Skeletal muscle tissue (tissue), 4 donors: ENCODE results near the gene CNN3. TPM values are rescaled to one million over a fixed set of nuclear protein-coding genes. Genes with fewer than 3 reads are reported as not detected.
A peak's percentile ranks its signal among the peaks of the same experiment; 100 is the strongest.

Experiments
- H3K27ac ChIP-seq: one replicate; pipeline ENCODE4 v1.7.0; 2013; ENCODE audit warnings: mild to moderate bottlenecking, low read depth, low read length, inconsistent platforms
- H3K27me3 ChIP-seq, 3 donors: one replicate each; pipeline ENCODE4 v1.7.0; 2013; ENCODE audit warnings: low read length in 3 of 3; ENCODE audit not compliant: control insufficient read depth in 3 of 3, insufficient read depth in 3 of 3
- H3K36me3 ChIP-seq, 3 donors: one replicate each; pipeline ENCODE4 v1.7.0; 2013; ENCODE audit warnings: low read length in 3 of 3; ENCODE audit not compliant: control insufficient read depth in 3 of 3, insufficient read depth in 3 of 3
- H3K4me1 ChIP-seq, 3 donors: one replicate each; pipeline ENCODE4 v1.7.0; 2013; ENCODE audit warnings: low read length in 3 of 3, mild to moderate bottlenecking in 3 of 3; ENCODE audit not compliant: control insufficient read depth in 3 of 3, insufficient read depth in 3 of 3
- H3K4me3 ChIP-seq, 3 donors: one replicate each; pipeline ENCODE4 v1.7.0; 2013; ENCODE audit warnings: low read length in 3 of 3
- H3K9ac ChIP-seq, 3 donors: one replicate each; pipeline ENCODE4 v1.7.0; 2013; ENCODE audit warnings: low read length in 3 of 3, mild to moderate bottlenecking in 3 of 3, moderate library complexity in 2 of 3, low read depth in 1 of 3
- H3K9me3 ChIP-seq, 3 donors: one replicate each; pipeline ENCODE4 v1.7.0; 2013; ENCODE audit warnings: low read length in 3 of 3; ENCODE audit not compliant: control insufficient read depth in 3 of 3
- total RNA-seq: library from RNA; depleted of rRNA; stranded (reverse); fragments of >200 nt; gene quantifications from one replicate; pipeline ENCODE4 v1.2.3, GENCODE V29; 2014
- donor health status: Osteomylitis.

The CNN3 gene
- total RNA-seq, 1 donor from 2014 or later, result 198 TPM

DNA sequence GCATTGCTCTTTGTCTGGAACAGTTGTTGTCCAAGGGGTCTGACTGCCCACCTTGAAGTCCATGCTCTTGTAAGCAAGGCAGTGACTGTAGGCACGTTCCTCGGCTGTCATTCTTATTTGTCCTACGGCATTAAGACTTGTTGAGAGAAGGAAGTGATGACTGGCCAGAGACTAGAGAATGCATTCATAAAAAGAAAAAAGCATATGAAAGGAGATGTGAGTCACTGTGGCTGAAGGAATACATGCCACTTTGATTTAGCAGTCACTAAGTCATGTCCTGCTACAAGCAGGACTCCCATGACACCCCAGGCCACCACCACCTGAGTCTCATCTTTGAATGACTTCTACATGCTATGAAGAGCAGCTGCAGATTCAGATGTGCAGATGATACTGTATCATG, 50.5 kb downstream of the CNN3 start:
- Histone ChIP-seq H3K9me3 (no peaks in the 10 kb centered on the region), H3K4me1 (peaks cover 0 to 14% (median 6%) of the 10 kb centered on the region in 3 donors), H3K36me3 (no peaks in the 10 kb centered on the region), H3K27me3 (no peaks in the 10 kb centered on the region), H3K27ac (no peak overlapping the region), H3K4me3 (no peak overlapping the region), H3K9ac (no peak overlapping the region)

DNA sequence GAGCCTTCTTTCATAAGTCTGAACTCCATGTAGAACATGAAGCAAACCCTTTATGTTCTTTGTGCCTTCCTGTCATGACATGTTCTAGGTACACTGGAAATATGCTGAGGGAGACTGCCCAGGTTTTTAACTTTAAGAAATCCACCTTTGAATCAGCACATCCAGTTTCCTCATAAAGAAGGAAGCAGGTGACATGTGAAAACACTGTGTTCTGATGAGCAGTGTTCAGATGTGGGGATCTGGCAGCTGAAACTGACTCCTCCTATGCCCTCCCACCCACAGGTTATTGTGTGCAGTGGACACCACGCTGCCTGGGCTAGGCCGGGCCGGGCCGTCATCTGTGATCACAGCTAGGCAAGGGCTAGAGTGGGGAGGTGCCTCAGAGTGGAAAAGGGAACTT, 51.1 kb downstream of the CNN3 start:
- H3K9ac ChIP-seq, result no peak overlapping the region
- peaks cover 0 to 14% (median 6%) of the 10 kb centered on the region in 3 donors for H3K4me1 ChIP-seq
- H3K27me3 ChIP-seq, result no peaks in the 10 kb centered on the region
- H3K36me3 ChIP-seq, result no peaks in the 10 kb centered on the region
- H3K4me3 ChIP-seq, result no peak overlapping the region
- H3K27ac ChIP-seq, result no peak overlapping the region
- no peaks in the 10 kb centered on the region for H3K9me3 ChIP-seq

DNA sequence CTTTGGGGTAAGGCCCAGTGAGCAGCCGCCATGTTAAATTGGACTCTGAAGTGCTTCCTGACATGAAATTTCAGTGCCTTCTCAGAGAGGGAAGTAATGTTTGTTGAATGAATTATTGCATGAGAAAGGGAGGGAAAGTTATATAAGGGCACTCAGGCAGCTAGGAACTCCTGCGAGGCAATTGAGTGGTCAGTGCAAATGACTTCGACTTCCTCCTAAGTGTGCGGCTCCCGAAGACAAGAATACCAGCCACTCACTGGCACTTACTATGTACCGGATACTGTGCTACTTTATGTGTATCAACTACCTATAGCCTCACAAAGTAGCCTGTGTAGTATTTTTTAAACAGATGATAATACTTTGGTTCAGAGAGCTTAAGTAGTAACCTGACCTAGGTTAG, 52.5 kb downstream of the CNN3 start:
- Histone ChIP-seq H3K4me1 (peaks cover 0 to 14% (median 6%) of the 10 kb centered on the region in 3 donors), H3K36me3 (no peaks in the 10 kb centered on the region), H3K27me3 (no peaks in the 10 kb centered on the region), H3K9me3 (no peaks in the 10 kb centered on the region), H3K27ac (peak overlapping the region; percentile 42), H3K4me3 (no peak overlapping the region), H3K9ac (no peak overlapping the region)

DNA sequence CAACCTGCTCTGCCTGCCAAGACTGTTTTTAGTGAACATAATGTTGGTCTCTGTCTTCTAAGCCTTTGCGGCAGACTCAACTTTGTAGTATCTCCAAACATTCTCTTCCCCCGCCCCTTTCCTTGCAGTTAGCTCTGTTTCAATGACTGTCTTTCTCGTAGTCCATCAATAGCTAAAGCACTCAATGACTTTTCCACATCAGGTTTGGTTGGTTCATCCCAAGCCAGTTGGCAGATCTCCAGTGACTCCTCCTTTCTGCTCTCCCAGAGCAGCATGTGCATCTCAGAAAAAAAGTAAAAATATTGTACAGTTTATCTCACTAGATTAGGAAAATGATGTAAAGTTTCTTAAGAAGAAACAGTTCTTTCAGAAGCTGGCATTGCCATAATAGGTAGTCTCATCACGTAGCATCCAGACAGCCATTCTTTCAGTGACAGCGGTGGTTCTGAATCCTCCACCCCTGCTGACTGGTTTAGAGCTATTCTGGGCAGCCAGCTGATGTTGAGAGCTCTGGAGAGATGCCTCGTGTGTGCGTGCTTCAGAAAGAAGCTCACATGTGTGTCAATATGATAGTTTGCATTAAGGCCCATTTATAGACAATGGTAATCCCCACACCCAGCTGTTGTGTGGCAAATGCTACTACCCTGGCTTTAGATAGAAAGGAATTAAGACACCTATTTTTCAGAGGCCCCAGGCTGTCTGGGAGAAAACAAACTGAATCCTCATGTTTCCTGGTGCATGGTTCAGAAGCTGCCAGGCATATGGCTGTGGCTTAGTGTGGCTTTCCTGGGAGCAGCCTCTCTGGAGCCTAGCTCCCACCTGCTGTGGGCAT, 53.2 kb downstream of the CNN3 start:
- no peaks in the 10 kb centered on the region for H3K9me3 ChIP-seq
- no peak overlapping the region for H3K9ac ChIP-seq
- no peak overlapping the region for H3K4me3 ChIP-seq
- H3K36me3 ChIP-seq, result no peaks in the 10 kb centered on the region
- peaks cover 0 to 14% (median 6%) of the 10 kb centered on the region in 3 donors for H3K4me1 ChIP-seq
- peak overlapping the region; percentile 42 for H3K27ac ChIP-seq
- H3K27me3 ChIP-seq, result no peaks in the 10 kb centered on the region

DNA sequence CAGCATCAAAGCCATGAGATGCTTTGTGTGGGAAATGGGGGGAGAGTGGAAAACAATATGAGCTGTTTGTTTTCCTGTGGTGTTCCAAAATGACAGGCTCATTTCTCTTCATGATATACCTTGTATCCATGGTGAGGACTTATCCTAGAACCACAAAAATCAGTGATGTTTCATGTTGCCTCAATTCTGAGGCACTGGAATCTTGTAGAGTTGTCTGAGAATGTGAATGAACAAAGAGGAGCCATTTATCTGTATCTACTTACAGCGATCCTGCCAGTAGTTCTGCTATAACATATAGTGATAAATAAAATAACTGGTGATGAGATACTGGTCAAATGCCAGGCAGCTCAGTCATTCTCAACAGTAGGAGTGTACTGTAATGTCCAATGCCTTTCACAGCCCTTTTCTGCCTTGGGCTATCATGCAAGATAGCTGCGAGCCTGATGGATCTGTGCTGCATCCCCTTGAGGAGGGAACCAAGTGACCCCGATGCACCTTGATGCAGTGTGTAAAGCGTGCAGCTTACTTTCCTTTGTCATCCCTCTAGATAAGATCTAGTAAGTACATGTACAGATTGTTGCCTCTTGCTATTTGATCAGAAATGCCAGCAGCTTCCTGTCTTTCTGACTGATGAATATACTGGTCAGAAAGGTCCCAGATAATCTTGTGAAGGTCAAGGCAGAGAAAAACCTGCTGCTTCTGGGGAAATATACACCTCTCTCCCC, 54.0 kb downstream of the CNN3 start:
- Histone ChIP-seq H3K27me3 (no peaks in the 10 kb centered on the region), H3K9me3 (no peaks in the 10 kb centered on the region), H3K4me1 (peaks cover 0 to 14% (median 6%) of the 10 kb centered on the region in 3 donors), H3K27ac (no peak overlapping the region), H3K36me3 (no peaks in the 10 kb centered on the region), H3K9ac (no peak overlapping the region), H3K4me3 (no peak overlapping the region)

DNA sequence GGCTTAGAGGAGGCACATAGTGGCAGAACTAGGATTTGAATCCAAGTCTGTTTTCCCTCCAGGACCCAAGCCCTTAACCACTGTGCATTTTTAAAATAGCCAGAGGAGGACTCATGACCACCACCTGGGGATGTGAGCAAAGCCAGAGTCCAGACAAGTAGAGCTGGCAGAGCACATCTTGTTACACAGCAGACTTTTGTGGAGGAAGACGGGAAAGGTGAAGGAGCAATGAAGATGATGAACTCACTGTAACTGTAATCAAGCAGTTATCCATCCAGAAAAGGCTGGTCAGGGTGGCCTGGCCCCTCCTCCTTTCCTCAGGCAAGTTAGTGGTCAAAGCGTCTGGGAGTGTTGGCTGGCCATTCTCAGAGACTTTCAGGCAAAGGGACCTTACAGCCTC, 55.9 kb downstream of the CNN3 start:
- no peak overlapping the region for H3K9ac ChIP-seq
- no peak overlapping the region for H3K27ac ChIP-seq
- H3K9me3 ChIP-seq, result no peaks in the 10 kb centered on the region

DNA sequence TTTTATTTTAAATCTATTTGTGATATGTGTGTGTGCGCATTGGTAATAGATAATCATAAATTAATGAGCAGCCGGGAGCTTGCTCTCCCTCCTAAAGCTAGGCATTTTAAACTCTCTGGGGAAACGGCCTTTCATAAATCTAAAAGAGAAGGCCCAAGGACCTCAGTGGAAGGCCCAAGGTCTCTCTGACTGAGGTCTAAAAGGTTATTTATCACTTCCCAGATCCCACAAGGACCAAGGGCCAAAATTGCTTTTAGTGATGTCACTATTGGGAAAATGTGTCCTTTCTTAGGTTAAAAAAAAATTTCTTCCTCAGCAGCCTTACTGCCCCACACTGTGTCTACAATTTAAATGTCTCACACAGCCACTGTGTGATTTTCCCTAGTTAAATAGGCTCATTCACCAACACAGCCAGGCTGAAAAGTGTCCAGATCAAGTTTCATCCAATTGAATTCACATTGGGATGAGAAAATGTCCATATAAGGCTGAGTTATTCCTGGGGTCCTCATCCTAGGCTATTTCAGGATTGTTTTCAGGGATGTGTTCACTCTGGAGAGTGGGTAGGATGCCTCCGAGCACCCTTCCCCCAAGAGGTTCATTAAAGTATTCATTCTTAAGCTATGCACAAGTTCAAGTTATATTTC, 60.6 kb downstream of the CNN3 start:
- Histone ChIP-seq H3K9ac (no peak overlapping the region), H3K4me3 (no peak overlapping the region), H3K36me3 (no peaks in the 10 kb centered on the region), H3K27me3 (no peaks in the 10 kb centered on the region), H3K9me3 (no peaks in the 10 kb centered on the region), H3K4me1 (peaks cover 16 to 22% (median 18%) of the 10 kb centered on the region in 3 donors), H3K27ac (peak overlapping the region; percentile 76)

More for the DNA sequence above, 55.9 kb downstream of the CNN3 start:
- Histone ChIP-seq H3K27me3 (no peaks in the 10 kb centered on the region), H3K4me1 (peaks cover 2 to 20% (median 10%) of the 10 kb centered on the region in 3 donors), H3K36me3 (no peaks in the 10 kb centered on the region), H3K4me3 (no peak overlapping the region)

DNA sequence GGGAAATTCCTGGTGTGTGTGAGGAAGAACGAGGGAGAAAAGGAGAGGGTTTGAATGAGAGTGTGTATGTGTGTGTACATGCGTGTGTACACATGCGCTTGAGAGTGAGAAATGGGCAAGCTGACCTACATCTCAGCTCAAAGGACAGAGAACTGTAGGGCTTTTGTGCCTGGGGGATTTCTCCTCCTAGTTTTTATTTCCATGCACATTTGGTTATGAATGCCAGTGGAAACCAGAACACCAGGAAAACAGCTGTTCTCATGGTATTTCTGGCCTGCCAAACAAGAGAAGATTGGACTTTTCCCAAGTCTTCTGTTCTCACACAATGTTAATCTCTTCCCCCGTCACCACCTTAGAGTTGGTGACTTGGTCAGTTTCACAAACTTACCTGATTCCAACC, 61.5 kb downstream of the CNN3 start:
- Histone ChIP-seq H3K9ac (no peak overlapping the region), H3K4me1 (peaks cover 18 to 22% (median 18%) of the 10 kb centered on the region in 3 donors), H3K27ac (peak overlapping the region; percentile 76)

DNA sequence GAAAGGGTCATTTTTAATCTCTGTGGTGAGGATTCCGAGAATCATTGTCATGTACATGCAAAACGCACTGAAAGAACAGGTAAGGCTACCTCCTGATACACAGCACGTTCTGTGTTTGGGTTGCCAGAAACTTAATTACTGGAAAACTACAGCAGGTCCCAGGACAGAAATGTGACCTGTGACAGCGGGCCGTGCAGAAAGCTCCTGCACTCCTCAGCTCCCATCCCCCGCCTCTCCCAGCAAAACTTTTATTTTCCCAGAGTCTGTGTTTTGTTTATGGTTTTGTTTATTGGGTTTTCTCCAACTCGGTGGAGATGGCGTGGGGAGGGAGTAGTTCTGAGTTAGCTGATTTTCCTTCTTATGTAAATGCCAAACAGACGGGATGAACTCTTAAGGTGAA, 62.1 kb downstream of the CNN3 start:
- H3K4me3 ChIP-seq, result no peak overlapping the region
- H3K27me3 ChIP-seq, result no peaks in the 10 kb centered on the region
- no peaks in the 10 kb centered on the region for H3K36me3 ChIP-seq
- H3K9ac ChIP-seq, result no peak overlapping the region
- H3K4me1 ChIP-seq, result peaks cover 18 to 22% (median 18%) of the 10 kb centered on the region in 3 donors
- peak overlapping the region; percentile 76 for H3K27ac ChIP-seq
- H3K9me3 ChIP-seq, result no peaks in the 10 kb centered on the region

More for the DNA sequence above, 61.5 kb downstream of the CNN3 start:
- H3K36me3 ChIP-seq, result no peaks in the 10 kb centered on the region
- no peak overlapping the region for H3K4me3 ChIP-seq
- H3K27me3 ChIP-seq, result no peaks in the 10 kb centered on the region
- no peaks in the 10 kb centered on the region for H3K9me3 ChIP-seq
